ENCODE measurements around the gene PLA2G2E. TPM values are rescaled to one million over a fixed set of nuclear protein-coding genes. Genes with fewer than 3 reads are reported as not detected.

Gene PLA2G2E
- total and polyA plus RNA-seq, 2 donors, result not detected

GRCh38 chr1:19872190-19872589, 51.2 kb downstream of the PLA2G2E start:
- peaks cover 0 to 4% of the 10 kb centered on the region in 2 donors for H3K27me3 ChIP-seq (ENCODE audit: control insufficient read depth in 2 of 2, insufficient read depth in 1 of 2, low read length in 1 of 2)
- H3K36me3 ChIP-seq (ENCODE audit: control insufficient read depth in 2 of 2, insufficient read depth in 2 of 2, low read length in 1 of 2), result no peaks in the 10 kb centered on the region
- no peak overlapping the region for H3K4me3 ChIP-seq (ENCODE audit: low read length in 2 of 2)
- no peaks in the 10 kb centered on the region for H3K9me3 ChIP-seq (ENCODE audit: control insufficient read depth in 2 of 2, insufficient read depth in 1 of 2, low read length in 1 of 2)
- no peak overlapping the region for H3K27ac ChIP-seq (ENCODE audit: low read depth in 1 of 2, low read length in 1 of 2)
- DNase-seq (ENCODE audit: low read depth in 6 of 9, low spot score in 9 of 9), result no peak
- WGBS, result 77% methylated on average over 7 of the region's 7 CpGs
- H3K4me1 ChIP-seq (ENCODE audit: control insufficient read depth in 2 of 2, insufficient read depth in 2 of 2, low read length in 2 of 2), result no peaks in the 10 kb centered on the region

Other genes starting within 250 kb of the PLA2G2E start
- gene TMCO4, start 123.7 kb downstream of the PLA2G2E start, total RNA-seq, result 6.0 TPM
- 11.5 TPM for gene TMCO4, start 123.7 kb downstream of the PLA2G2E start, polyA plus RNA-seq
- gene RNF186, start 108.3 kb downstream of the PLA2G2E start, total RNA-seq, result 0.14 TPM
- gene RNF186, start 108.3 kb downstream of the PLA2G2E start, polyA plus RNA-seq, result 0.34 TPM
- gene OTUD3, start 41.2 kb downstream of the PLA2G2E start, total RNA-seq, result 3.6 TPM
- 3.7 TPM for gene OTUD3, start 41.2 kb downstream of the PLA2G2E start, polyA plus RNA-seq
- gene PLA2G2A, start 56.0 kb upstream of the PLA2G2E start, total RNA-seq, result 0.28 TPM
- gene PLA2G2A, start 56.0 kb upstream of the PLA2G2E start, polyA plus RNA-seq, result 84.5 TPM
- gene PLA2G5, start 146.6 kb upstream of the PLA2G2E start, total RNA-seq, result 0.09 TPM
- 1.6 TPM for gene PLA2G5, start 146.6 kb upstream of the PLA2G2E start, polyA plus RNA-seq
- 0.52 TPM for gene PLA2G2D, start 195.9 kb upstream of the PLA2G2E start, total RNA-seq
- gene PLA2G2D, start 195.9 kb upstream of the PLA2G2E start, polyA plus RNA-seq, result 1.6 TPM
- gene PLA2G2F, start 215.7 kb upstream of the PLA2G2E start, total RNA-seq, result 0.47 TPM
- gene PLA2G2F, start 215.7 kb upstream of the PLA2G2E start, polyA plus RNA-seq, result 7.2 TPM

Measured in thymus (tissue), 11 donors.